GDM1 (cell line): ENCODE measurements around the gene PSG5.
"Not testable (repeated sequence)": the region's sequence is repeated elsewhere in the genome, so short reads cannot be mapped to it uniquely, and the experiment has no call there.

Experiments
- DNase-seq: peaks from one replicate; lab custom pipeline; 2025; lab: John Stamatoyannopoulos, UW

The PSG5 gene

DNA sequence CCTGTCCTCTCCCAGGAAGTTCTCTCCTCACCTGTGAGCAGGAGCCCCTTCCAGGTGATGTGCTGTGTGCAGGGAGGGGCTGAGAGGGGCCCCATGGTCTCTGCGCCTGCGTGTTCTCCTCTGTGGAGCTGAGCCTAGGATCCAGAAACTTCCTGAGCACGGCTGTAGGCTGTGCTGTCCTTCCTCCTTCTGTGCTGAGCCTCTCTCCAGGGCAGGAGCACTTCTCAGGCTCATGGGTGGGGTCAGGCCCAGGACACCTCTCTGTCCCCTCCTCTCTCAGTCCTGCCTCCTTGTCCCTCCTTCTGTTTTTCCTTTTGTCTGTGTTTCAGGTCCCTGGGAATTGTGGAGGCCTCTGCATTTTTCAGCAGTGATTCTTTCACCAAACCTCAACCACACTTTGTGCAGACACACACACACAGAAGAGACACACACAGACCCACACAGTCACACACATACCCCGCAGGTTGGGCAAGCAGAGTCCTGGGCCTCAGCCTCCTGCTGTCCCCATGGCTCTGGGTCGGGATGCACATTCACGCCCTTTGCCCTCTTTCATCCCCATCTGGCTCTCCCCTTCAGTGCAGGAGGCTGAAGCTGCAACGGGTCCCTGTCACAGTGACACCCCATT is at the start of gene PSG5:
Gene PSG5 (minus strand): TSS at position 226 of the 625 bp plus-strand sequence. CDS start 131 bp downstream, at position 95.
- DNase-seq: not testable (repeated sequence)

DNA sequence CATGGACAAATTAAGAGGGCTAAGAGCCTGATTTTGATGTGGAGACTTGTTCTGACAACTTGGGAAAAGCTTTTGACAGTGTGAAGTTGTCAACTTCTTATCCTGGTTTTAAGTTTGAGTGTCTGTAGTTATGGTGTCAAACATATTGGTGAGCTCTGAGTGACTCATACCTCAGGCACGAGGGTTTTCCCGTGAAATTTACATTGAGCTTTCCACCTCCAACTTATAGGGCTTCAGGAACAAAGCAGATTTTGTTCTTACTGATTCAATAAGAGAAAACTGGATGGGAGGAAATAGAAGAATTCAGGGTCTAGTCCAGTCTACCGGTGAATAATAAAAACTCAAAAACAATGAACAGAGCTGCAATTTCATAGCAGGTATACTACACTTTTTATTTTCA is 49.4 kb upstream of the PSG5 start:
- not testable (repeated sequence) for DNase-seq

- DNase-seq: no peak
Measured at GRCh38 chr19:43229315-43229714, 43.0 kb upstream of the PSG5 start.

DNA sequence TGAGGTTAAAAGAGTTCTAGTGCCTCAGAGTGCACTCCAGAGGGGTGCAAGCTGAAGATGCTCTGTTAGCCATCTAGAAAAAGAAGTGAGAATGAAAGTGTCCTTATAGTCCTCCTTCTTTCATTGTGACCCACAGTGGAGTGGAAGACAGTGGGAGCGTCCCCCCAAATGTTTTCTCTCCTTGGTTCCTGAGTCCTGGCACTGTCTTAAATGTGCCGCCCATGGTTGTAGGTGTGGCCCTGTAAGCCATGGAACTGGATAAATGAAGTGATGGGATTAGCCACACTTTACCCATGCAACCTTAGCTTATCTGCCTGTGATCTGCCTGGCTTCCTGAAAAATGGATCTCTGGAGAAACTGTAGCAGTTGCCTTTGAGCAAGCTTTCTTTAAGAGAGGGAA is 42.4 kb upstream of the PSG5 start:
- not testable (repeated sequence) for DNase-seq

DNA sequence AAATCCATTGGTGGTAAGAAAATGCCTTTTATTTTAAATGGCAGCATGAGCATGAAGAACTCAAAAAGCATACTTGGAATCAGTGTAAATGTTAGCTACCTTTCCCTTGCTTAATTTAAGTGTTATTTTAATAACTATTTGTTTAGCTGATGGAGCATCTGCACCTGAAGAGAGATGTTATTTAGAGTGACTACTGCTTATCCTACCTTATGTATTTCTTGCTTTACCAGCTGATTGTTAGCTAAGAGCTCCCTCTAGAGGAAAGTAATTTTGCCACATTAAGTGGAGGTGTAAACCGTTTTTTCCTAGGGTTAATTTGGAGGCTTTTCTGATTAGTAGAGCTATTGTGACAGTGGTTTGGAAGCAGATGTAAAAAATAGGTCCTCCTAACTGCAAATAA is 40.6 kb upstream of the PSG5 start:
- not testable (repeated sequence) for DNase-seq

GRCh38 chr19:43224855-43225253 is 38.5 kb upstream of the PSG5 start:
- DNase-seq: no peak

- not testable (repeated sequence) for DNase-seq
Measured at GRCh38 chr19:43224201-43224854, 38.0 kb upstream of the PSG5 start.

GRCh38 chr19:43221891-43222290 is 35.6 kb upstream of the PSG5 start:
- not testable (repeated sequence) for DNase-seq

DNA sequence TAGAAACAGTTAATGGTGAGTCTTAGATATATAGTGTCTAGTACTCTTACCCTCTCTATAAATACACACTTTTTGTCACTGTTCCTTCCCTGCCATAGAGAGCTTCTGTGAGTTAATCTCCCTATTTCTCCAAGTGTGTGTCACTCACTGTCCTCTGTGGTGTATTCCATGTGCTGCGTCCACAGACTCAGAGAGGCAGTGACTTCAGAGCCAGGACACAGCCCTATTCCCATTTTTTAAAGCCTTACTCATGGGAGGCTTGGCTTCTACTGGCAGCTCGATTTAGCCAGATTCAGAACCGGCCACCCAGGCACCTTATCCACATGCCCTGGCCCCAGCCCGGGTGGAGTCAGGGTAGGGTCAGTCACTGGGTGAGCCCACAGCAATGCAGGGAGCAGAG is 32.8 kb upstream of the PSG5 start:
- not testable (repeated sequence) for DNase-seq

- DNase-seq: not testable (repeated sequence)
Measured at GRCh38 chr19:43215881-43216280, 29.5 kb upstream of the PSG5 start.

DNA sequence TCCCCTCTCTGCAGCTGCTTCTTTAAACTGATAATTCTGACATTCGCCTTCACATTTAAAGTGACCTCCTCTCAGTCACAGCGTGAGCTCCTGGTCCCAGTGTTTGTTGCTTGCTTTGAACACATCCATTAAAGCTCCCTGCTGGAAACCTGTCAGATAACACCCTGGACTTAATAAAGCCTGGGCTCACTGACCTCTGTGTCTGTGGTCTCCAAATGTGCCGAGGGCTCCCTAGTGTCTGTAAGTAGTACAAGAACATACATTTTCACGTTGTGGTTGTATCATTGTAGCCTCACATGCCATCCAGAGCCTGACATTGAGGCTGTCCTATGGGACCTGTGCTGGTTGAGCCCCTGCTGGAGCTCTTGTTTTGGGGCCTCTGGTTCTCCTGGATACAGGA is 21.7 kb upstream of the PSG5 start:
- no peak for DNase-seq

DNA sequence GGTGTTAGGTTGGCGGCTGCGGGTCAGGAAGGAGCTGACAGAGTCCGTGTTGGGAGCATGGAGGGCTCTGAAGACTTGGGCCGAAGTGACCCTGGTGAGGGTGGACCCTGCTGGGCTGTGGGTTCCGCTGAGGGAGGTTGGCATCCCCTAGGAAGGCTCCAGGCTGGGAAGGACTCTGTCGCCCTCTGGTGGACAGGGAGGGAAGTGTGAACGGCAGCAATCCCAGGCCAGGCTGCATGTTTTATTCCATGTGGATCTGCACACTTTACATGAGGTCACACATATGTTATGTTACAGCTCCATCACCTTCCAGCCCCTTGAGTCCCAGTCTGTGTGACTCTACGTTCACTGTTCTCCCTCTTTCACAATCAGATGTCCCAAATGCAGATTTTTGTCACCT is 20.8 kb upstream of the PSG5 start:
- DNase-seq: not testable (repeated sequence)

GRCh38 chr19:43205471-43206105 is 19.3 kb upstream of the PSG5 start, which contains the start of gene PSG4:
Gene PSG4 (minus strand): TSS chr19:43205638. CDS start chr19:43205536, 102 bp downstream.
- not testable (repeated sequence) for DNase-seq

DNA sequence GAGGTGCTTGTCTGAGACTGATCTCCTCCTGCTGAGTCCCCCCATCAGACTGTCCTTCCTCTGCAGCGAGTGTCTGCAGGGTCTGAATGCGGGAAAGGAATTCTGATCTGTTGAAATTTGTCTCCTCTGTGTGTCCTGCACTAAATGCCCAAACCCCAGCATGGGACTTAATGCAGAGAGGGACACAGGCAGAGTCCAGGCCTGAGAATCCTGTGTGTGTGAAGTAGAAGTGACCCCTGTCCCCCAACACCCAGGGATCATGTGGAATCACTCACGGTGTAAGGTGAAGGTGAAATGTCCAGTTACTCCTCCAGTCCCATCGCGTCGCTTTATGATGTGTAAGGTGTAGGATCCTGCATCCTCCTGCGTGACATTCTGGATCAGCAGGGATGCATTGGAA is 17.3 kb upstream of the PSG5 start:
- DNase-seq: not testable (repeated sequence)

- not testable (repeated sequence) for DNase-seq
Measured at GRCh38 chr19:43201891-43202290, 15.6 kb upstream of the PSG5 start.

- DNase-seq: not testable (repeated sequence)
Measured at GRCh38 chr19:43201337-43201801, 15.0 kb upstream of the PSG5 start.

DNA sequence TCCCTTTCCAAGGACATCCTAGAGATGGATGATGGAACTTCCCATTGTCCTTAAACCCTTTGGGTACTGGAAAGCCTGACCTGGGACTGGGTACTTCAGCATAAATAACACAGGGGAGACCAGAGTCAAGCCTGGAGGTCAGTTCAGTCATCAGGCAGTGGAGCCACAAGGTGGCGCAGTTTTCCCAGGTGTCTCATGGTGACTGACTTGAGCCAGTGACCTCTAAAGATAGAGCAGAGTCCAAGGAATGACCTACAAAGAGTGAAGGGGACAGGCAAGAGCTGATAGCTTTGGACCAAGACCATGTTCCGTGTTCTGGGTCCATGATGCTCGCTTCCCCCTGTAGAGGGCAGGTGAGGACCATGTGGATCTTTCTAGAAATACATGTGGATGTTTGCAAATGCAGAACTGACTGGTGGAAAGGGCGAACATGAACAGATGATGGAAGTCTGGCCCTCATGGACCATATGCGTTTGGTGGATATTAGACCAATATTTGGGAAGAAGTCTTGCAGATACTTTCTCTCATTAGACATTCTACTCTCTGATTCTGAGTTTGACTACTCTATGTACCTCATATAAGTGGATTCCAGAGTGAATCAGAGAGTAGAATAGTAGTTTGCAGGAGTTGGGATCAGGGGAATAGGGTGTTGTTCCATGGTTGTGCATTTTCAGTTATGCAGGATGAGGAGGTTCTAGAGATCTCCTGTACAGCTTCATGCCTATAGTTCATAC is 12.5 kb upstream of the PSG5 start:
- DNase-seq: not testable (repeated sequence)

DNA sequence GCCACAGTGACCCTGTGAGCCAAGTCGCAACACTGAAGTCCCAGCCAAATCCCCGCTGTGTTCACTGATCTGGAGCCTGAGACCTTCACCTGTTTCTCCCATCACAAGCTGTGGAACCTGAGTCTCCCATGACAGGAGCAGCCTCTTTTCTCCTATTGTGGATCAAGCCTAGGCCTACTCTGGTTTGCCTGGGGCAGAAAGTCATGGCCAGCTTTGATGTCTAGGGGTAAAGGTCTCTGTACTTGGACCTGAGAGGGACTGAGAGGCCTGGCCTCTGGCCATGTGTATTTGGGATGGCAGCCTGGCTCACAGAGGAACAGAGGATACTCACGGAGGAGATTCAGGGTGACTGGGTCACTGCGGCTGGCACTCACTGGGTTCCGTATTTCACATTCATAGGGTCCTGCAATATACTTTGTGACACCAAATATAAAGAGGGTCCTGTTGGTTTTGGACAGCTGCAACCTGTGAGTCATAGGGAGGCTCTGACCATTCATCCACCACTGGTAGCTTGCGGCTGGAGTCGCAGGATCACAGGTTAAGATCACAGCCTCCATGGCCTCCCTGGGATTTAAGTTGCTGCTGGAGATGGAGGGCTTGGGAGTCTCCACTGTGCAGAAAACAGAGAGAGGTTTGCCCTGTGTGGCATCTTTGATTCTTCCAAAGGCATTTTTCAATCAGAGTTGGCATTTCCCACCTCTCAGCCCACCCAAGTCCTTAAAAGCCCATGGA is 11.5 kb upstream of the PSG5 start:
- not testable (repeated sequence) for DNase-seq

DNA sequence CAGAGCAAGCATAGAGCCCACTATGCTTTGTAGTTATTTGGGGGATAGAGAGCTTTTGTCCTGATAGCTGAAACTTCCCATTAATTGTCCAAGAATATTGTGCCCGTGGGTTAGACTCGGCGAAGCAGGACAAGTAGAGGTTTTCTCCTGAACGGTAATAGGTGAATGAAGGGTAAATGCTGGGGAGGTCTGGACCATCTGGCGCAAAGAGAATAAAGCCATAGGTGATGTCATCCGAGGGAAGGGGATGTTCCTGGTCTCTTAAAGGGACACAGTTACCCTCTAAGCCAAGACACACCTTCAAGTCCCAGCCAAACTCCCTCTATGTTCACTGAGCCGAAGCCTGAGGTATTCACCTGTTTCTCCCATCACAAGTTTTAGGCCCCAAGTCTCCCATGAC is 8.1 kb upstream of the PSG5 start:
- DNase-seq: not testable (repeated sequence)

- not testable (repeated sequence) for DNase-seq
Measured at GRCh38 chr19:43192381-43193155, 6.2 kb upstream of the PSG5 start.

DNA sequence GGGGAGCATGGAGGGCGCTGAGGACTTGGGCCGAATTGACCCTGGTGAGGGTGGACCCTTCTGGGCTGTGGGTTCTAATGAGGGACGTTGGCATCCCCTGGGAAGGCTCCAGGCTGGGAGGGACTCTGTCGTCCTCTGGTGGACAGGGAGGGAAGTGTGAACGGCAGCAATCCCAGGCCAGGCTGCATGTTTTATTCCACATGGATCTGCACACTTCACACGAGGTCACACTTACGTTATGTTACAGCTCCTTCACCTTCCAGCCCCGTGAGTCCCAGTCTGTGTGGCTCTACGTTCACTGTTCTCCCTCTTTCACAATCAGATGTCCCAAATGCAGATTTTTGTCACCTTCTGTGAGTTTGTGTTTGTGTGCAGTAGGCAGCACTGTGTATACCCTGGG is 1.8 kb upstream of the PSG5 start:
- not testable (repeated sequence) for DNase-seq
